ENCODE measurements around the gene MRPL27.

GRCh38 chr17:50360486-50361115 lies 12.4 kb downstream of the MRPL27 start:
- TF ChIP-seq CTCF (conservative IDR thresholded peaks at IDR 0.05; ENCODE audit: low read length) (no peak), EZH2phosphoT487 (IDR thresholded peaks at IDR 0.05; ENCODE audit: borderline replicate concordance) (no peak)
